GM12878 (cell line): ENCODE data around the gene COMMD7.
"Not testable (repeated sequence)": the region's sequence is repeated elsewhere in the genome, so short reads cannot be mapped to it uniquely, and the experiment has no call there.

ENCODE experiments used
- MXI1 ChIP-seq: fragments of 150-350 bp; IDR thresholded peaks from 2 replicates; pipeline ENCODE4 v1.6.1; 2011; ENCODE audit warnings: low read depth, mild to moderate bottlenecking, inconsistent platforms, low read length, improper control_type of control experiment
- MYC ChIP-seq: IDR thresholded peaks from 2 replicates; pipeline ENCODE4 v1.6.1; 2011; ENCODE audit warnings: mild to moderate bottlenecking, low read length, moderate library complexity, inconsistent platforms; ENCODE audit not compliant: insufficient read depth, insufficient replicate concordance, insufficient read length, severe bottlenecking
- TF ChIP-seq, protein P1 (sequence below): fragments of 450-650 bp; formaldehyde crosslinking; IDR thresholded peaks from 2 replicates; pipeline ENCODE4 v1.5.0; 2022; ENCODE audit warnings: mild to moderate bottlenecking, missing genetic modification characterization

DNA sequence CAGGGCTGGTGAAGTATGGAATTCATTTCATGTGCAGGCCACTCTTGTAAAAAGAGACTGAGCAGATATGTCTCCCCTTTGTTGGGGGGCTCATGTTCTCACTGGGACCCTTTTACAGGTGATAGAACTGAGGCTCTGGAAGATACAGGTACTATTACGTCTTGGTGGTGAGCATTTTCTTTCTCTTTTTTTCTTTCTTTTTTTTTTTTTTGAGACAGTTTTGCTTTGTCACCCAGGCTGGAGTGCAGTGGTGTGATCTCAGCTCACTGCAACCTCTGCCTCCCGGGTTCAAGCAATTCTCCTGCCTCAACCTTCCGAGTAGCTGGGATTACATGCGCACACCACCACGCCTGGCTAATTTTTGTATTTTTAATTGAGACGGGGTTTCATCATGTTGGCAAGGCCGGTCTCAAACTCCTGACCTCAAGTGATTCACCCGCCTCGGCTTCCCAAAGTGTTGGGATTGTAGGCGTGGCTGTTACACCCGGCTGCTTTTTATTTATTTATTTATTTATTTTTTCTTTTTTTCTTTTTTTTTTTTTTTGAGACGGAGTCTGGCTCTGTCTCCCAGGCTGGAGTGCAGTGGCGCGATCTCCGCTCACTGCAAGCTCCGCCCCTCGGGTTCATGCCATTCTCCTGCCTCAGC is 22.1 kb upstream of the COMMD7 start:
- TF ChIP-seq MXI1, MYC: not testable (repeated sequence)
- TF ChIP-seq, protein P1, sequence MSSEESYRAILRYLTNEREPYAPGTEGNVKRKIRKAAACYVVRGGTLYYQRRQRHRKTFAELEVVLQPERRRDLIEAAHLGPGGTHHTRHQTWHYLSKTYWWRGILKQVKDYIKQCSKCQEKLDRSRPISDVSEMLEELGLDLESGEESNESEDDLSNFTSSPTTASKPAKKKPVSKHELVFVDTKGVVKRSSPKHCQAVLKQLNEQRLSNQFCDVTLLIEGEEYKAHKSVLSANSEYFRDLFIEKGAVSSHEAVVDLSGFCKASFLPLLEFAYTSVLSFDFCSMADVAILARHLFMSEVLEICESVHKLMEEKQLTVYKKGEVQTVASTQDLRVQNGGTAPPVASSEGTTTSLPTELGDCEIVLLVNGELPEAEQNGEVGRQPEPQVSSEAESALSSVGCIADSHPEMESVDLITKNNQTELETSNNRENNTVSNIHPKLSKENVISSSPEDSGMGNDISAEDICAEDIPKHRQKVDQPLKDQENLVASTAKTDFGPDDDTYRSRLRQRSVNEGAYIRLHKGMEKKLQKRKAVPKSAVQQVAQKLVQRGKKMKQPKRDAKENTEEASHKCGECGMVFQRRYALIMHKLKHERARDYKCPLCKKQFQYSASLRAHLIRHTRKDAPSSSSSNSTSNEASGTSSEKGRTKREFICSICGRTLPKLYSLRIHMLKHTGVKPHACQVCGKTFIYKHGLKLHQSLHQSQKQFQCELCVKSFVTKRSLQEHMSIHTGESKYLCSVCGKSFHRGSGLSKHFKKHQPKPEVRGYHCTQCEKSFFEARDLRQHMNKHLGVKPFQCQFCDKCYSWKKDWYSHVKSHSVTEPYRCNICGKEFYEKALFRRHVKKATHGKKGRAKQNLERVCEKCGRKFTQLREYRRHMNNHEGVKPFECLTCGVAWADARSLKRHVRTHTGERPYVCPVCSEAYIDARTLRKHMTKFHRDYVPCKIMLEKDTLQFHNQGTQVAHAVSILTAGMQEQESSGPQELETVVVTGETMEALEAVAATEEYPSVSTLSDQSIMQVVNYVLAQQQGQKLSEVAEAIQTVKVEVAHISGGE, result not testable (repeated sequence)
